Lower leg skin (tissue), 3 donors: ENCODE data around the gene NFIB.

ENCODE experiments used
- CTCF ChIP-seq, 3 donors: fragments of 450-650 bp; IDR thresholded peaks; one replicate each; pipeline ENCODE4 v1.5.1; 2016; ENCODE audit warnings: antibody characterized with exemption in 3 of 3, mild to moderate bottlenecking in 3 of 3, moderate library complexity in 2 of 3
- POLR2A ChIP-seq, 2 donors: fragments of 450-650 bp; IDR thresholded peaks; one replicate each; pipeline ENCODE4 v1.6.1; 2016 to 2017; ENCODE audit warnings: antibody characterized with exemption in 2 of 2, mild to moderate bottlenecking in 1 of 2, moderate library complexity in 1 of 2

- no peak for TF ChIP-seq CTCF (IDR thresholded peaks at IDR 0.05)
- no peak for TF ChIP-seq POLR2A (IDR thresholded peaks at IDR 0.05)
Measured at GRCh38 chr9:14141699-14142098, 172.2 kb downstream of the NFIB start.
